ENCODE measurements around the gene VSX1. TPM values are rescaled to one million over a fixed set of nuclear protein-coding genes. Genes with fewer than 3 reads are reported as not detected.

The VSX1 gene
- total and polyA plus RNA-seq, 9 of the 15 experiments (the other 6 are each of a cell fraction or from before 2014, with no cell fraction given): not detected

DNA sequence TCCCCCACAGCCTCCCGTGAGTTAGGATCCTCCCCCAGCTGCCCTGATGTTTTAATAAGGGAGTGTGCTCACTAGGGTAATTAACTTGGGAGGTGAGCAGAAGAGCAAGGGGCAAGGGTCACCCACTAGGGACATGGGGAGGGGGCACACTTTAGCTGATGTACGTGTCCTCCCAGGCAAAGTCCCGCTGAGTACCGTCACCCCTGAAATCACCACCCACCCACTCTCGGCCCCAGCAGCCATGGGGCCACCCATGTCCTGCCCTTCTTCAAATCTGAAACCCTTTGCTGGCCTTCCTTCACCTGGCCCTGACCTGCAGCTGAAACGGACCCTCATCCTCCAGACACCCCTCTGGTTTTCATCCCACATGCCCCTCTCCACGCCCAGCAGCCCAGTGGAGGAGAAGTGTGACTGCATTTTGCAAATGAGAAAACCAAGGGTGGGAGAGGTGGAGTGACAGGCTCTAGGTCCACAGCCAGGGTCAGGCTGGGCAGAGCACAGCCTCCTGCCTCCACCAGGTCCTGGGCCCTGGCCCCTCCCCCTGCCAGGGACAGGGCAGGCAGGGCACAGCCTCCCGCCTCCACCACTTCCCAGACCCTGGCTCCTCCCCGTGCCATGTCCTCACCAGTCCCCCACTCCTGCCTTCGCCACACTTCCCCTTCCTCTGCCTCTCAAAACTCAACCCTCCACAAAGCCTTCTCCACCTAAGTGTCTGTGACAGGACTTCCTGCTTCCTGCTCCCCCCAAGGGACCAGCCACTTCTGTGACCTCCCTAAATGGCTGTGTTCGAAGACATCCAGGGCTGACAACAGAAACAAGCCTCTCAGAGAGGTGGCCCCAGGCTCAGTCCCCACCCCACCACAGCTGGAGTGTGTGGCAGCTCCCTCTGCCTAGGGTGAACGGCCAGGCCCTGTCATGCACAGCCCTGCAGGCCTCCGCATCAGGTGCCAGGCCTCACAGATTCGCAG lies 39.1 kb downstream of the VSX1 start:
- H2AFZ ChIP-seq (ENCODE audit: low read depth, low read length): no peak overlapping the region
- FAIRE-seq: no peak
- ATAC-seq: no peak
- H3K4me2 ChIP-seq (ENCODE audit: insufficient read depth, low read length): no peak overlapping the region
- no peaks in the 10 kb centered on the region for H3K4me1 ChIP-seq (replicated peaks in 1 of 2; ENCODE audit: control insufficient read depth in 2 of 2, insufficient read depth in 2 of 2, low read length in 2 of 2)
- H3K27me3 ChIP-seq (ENCODE audit: control insufficient read depth in 2 of 2, insufficient read depth in 2 of 2, low read length in 2 of 2): peaks cover 3 to 35% of the 10 kb centered on the region in 2 experiments; a peak in 3 of 5 replicates
- H3K9me1 ChIP-seq (ENCODE audit: control insufficient read depth, insufficient read depth, low read length): no peaks in the 10 kb centered on the region
- H3K79me2 ChIP-seq (ENCODE audit: control insufficient read depth, insufficient read depth, low read length): no peaks in the 10 kb centered on the region
- H3K4me3 ChIP-seq: no peak overlapping the region
- BruUV-seq (replicated peaks): no TSS peak
- WGBS (ENCODE audit: insufficient coverage, low coverage, missing lambda C conversion rate): 0% methylated on average over 10 of the region's 14 CpGs
- intact Hi-C loops (cut with micrococcal nuclease): no loop called here
- H3K9me3 ChIP-seq (replicated peaks; ENCODE audit: control insufficient read depth, insufficient read depth, low read depth, low read length): no peaks in the 10 kb centered on the region
- ChIA-PET CTCF (ENCODE audit: low intra/inter-chr PET ratio) (no interaction called here), POLR2A (no interaction called here)
- no peak overlapping the region for H3K27ac ChIP-seq (ENCODE audit: extremely low read depth, low read depth, low read length)
- no peaks in the 10 kb centered on the region for H4K20me1 ChIP-seq (replicated peaks; ENCODE audit: control insufficient read depth, insufficient read depth, low read length)
- no peaks in the 10 kb centered on the region for H3K36me3 ChIP-seq (ENCODE audit: control insufficient read depth, insufficient read depth, low read length)
- H3K9ac ChIP-seq (ENCODE audit: insufficient read depth in 1 of 2, low read depth in 2 of 2, low read length in 2 of 2): no peak overlapping the region
- in situ Hi-C loops (cut with MboI): no loop called here
- no peak for DNase-seq (ENCODE audit: extremely low read depth in 1 of 4, low spot score in 3 of 4)
- no peak for TF ChIP-seq MCM5 (IDR thresholded peaks at IDR 0.05; ENCODE audit: low read depth)
- TF ChIP-seq, protein P1, sequence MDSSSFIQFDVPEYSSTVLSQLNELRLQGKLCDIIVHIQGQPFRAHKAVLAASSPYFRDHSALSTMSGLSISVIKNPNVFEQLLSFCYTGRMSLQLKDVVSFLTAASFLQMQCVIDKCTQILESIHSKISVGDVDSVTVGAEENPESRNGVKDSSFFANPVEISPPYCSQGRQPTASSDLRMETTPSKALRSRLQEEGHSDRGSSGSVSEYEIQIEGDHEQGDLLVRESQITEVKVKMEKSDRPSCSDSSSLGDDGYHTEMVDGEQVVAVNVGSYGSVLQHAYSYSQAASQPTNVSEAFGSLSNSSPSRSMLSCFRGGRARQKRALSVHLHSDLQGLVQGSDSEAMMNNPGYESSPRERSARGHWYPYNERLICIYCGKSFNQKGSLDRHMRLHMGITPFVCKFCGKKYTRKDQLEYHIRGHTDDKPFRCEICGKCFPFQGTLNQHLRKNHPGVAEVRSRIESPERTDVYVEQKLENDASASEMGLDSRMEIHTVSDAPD (CRISPR knock-in tag; IDR thresholded peaks at IDR 0.05): no peak
- no peak for TF ChIP-seq ZNF184 (CRISPR knock-in tag; IDR thresholded peaks at IDR 0.05)
- TF ChIP-seq DLX4 (CRISPR knock-in tag; IDR thresholded peaks at IDR 0.05): no peak
- TF ChIP-seq, protein P2, sequence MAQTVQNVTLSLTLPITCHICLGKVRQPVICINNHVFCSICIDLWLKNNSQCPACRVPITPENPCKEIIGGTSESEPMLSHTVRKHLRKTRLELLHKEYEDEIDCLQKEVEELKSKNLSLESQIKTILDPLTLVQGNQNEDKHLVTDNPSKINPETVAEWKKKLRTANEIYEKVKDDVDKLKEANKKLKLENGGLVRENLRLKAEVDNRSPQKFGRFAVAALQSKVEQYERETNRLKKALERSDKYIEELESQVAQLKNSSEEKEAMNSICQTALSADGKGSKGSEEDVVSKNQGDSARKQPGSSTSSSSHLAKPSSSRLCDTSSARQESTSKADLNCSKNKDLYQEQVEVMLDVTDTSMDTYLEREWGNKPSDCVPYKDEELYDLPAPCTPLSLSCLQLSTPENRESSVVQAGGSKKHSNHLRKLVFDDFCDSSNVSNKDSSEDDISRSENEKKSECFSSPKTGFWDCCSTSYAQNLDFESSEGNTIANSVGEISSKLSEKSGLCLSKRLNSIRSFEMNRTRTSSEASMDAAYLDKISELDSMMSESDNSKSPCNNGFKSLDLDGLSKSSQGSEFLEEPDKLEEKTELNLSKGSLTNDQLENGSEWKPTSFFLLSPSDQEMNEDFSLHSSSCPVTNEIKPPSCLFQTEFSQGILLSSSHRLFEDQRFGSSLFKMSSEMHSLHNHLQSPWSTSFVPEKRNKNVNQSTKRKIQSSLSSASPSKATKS (CRISPR knock-in tag; IDR thresholded peaks at IDR 0.05): no peak
- TF ChIP-seq ZBTB17 (CRISPR knock-in tag; IDR thresholded peaks at IDR 0.05): no peak
- no peak for TF ChIP-seq MTA1 (IDR thresholded peaks at IDR 0.05; ENCODE audit: borderline replicate concordance)
- no peak for TF ChIP-seq SRSF9 (IDR thresholded peaks at IDR 0.05; ENCODE audit: borderline replicate concordance, low read depth, low read length)
- no peak for TF ChIP-seq SPI1 (IDR thresholded peaks at IDR 0.05; ENCODE audit: borderline replicate concordance, low read depth, low read length)
- TF ChIP-seq ETS1 (conservative IDR thresholded peaks at IDR 0.05; ENCODE audit: control insufficient read depth, low read depth, low read length): no peak
- TF ChIP-seq MXI1 (IDR thresholded peaks at IDR 0.05; ENCODE audit: low read depth, low read length): no peak
- no peak for TF ChIP-seq ARID3A (IDR thresholded peaks at IDR 0.05; ENCODE audit: borderline replicate concordance, low read depth, low read length)
- TF ChIP-seq SRSF3 (IDR thresholded peaks at IDR 0.05; ENCODE audit: insufficient read depth, low read length): no peak
- TF ChIP-seq ZFP30 (CRISPR knock-in tag; IDR thresholded peaks at IDR 0.05; ENCODE audit: borderline replicate concordance): no peak

All from K562 (cell line).